ENCODE results near the gene RNASE8. TPM values are rescaled to one million over a fixed set of nuclear protein-coding genes. Genes with fewer than 3 reads are reported as not detected.

The RNASE8 gene
- total and polyA plus RNA-seq, 2 of the 8 experiments (the other 6 are each of a cell fraction or from before 2014, with no cell fraction given) = not detected

DNA sequence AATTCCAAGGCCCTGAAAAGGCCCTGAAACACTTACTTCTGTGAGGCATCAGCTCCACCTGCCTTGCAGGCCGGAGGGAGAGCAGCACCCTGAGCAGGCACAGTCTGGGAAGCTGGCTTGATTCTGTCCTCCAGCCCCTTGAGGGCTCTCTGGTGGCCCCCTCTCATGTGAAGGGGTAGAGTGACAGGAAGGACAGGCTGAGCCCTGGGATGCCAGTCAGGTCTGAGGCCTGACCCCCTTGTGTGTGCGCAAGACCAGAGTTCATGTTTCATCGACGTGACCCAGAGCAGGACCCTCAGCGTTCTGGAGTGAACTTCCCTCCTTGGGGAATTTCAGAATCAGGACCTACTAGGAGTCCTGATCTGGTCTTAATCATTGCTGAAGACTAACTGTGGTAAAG, 1.3 kb downstream of the RNASE8 start:
- H3K23ac ChIP-seq (ENCODE audit: insufficient read length) = no peak overlapping the region
- H4K8ac ChIP-seq (ENCODE audit: extremely low read depth, insufficient read depth, low read length) = no peak overlapping the region
- H3K27me3 ChIP-seq (replicated peaks in 1 of 4; ENCODE audit: control insufficient read depth in 3 of 4, extremely low read depth in 1 of 4, insufficient read depth in 3 of 4, low read length in 3 of 4) = no peaks in the 10 kb centered on the region; a peak in 1 of 7 replicates
- H4K20me1 ChIP-seq (replicated peaks in 1 of 2; ENCODE audit: control insufficient read depth in 1 of 2, insufficient read depth in 2 of 2, low read length in 2 of 2) = no peaks in the 10 kb centered on the region
- no peak overlapping the region for H3K4me2 ChIP-seq (ENCODE audit: insufficient read depth in 1 of 2, low read depth in 2 of 2, low read length in 2 of 2)
- no peak overlapping the region for H3K4me3 ChIP-seq (ENCODE audit: extremely low read depth in 1 of 4, insufficient read depth in 2 of 4, low read depth in 3 of 4, low read length in 4 of 4)
- H3K18ac ChIP-seq (ENCODE audit: extremely low read depth, low read length) = no peak overlapping the region
- no peak overlapping the region for H2BK120ac ChIP-seq (replicated peaks; ENCODE audit: low read depth, low read length)
- no peak overlapping the region for H3K4ac ChIP-seq (replicated peaks; ENCODE audit: insufficient read length, low read depth, low read length)
- no peaks in the 10 kb centered on the region for H3K36me3 ChIP-seq (ENCODE audit: control insufficient read depth in 2 of 4, insufficient read depth in 4 of 4, low read length in 3 of 4)
- FAIRE-seq (no peak), DNase-seq (ENCODE audit: low read depth in 1 of 2, low spot score in 2 of 2) (no peak)
- CTCF ChIA-PET (ENCODE audit: partially characterized antibody) = interaction anchor here (1.8 to 3.4 kb wide), 3 partner anchors 25 to 44 kb away, joined by 5 to 18 read pairs (median 5); no protein-coding TSS in a partner anchor
- no peak overlapping the region for H3K27ac ChIP-seq (ENCODE audit: low read depth, low read length)
- WGBS, 2 experiments (ENCODE audit: extremely low coverage in 1 of 2, insufficient coverage in 1 of 2, insufficient read length in 1 of 2, insufficient replicate concordance in 2 of 2, low coverage in 1 of 2, low lambda C conversion rate in 2 of 2, missing lambda C conversion rate in 1 of 2) = 95% methylated on average over 5 of the region's 5 CpGs; no CpG with 5 or more reads in 1 of the 2 experiments
- no peaks in the 10 kb centered on the region for H3K79me1 ChIP-seq (ENCODE audit: low read depth, low read length)
- H3K9ac ChIP-seq (replicated peaks in 1 of 4; ENCODE audit: extremely low read depth in 1 of 4, low read depth in 3 of 4, low read length in 3 of 4) = no peak overlapping the region
- no peak overlapping the region for H2BK20ac ChIP-seq (ENCODE audit: low read length)
- H2BK5ac ChIP-seq (ENCODE audit: low read depth, low read length) = no peak overlapping the region
- no peaks in the 10 kb centered on the region for H3K79me2 ChIP-seq (ENCODE audit: control insufficient read depth in 1 of 2, insufficient read depth in 2 of 2, low read length in 2 of 2)
- peaks cover 0 to 3% (median 0%) of the 10 kb centered on the region in 4 experiments; a peak in 3 of 7 replicates for H3K4me1 ChIP-seq (replicated peaks in 1 of 4; ENCODE audit: control insufficient read depth in 3 of 4, insufficient read depth in 4 of 4, low read length in 3 of 4)
- POLR2A ChIA-PET (ENCODE audit: partially characterized antibody) = interaction anchor here (1.3 to 2.2 kb wide), 4 partner anchors 10 to 34 kb away, joined by 4 to 7 read pairs (median 4); partner anchors contain the start of gene ARHGEF40
- no peak overlapping the region for H3K56ac ChIP-seq (replicated peaks; ENCODE audit: insufficient read length, low read depth, low read length)
- H2BK15ac ChIP-seq (ENCODE audit: low read length) = no peak overlapping the region
- no peak overlapping the region for H4K91ac ChIP-seq (replicated peaks; ENCODE audit: insufficient read length, low read length)
- no peak overlapping the region for H4K5ac ChIP-seq (ENCODE audit: insufficient read length, low read depth, low read length)
- TF ChIP-seq KDM5A (IDR thresholded peaks at IDR 0.05; ENCODE audit: low read length) (no peak), HDAC6 (IDR thresholded peaks at IDR 0.05; ENCODE audit: low read depth, low read length) (no peak), TBP (IDR thresholded peaks at IDR 0.05; ENCODE audit: low read depth, low read length) (no peak), KDM4A (IDR thresholded peaks at IDR 0.05; ENCODE audit: low read depth, low read length, severe bottlenecking) (no peak), MAFK (IDR thresholded peaks at IDR 0.05; ENCODE audit: low read depth, low read length) (no peak), EZH2 (IDR thresholded peaks at IDR 0.05; ENCODE audit: low read depth, low read length, severe bottlenecking) (no peak), FOSL1 (IDR thresholded peaks at IDR 0.05; ENCODE audit: insufficient read depth, low read depth, low read length) (no peak), EGR1 (IDR thresholded peaks at IDR 0.05; ENCODE audit: borderline replicate concordance, low read depth, low read length) (no peak)
- TF ChIP-seq, protein P1, sequence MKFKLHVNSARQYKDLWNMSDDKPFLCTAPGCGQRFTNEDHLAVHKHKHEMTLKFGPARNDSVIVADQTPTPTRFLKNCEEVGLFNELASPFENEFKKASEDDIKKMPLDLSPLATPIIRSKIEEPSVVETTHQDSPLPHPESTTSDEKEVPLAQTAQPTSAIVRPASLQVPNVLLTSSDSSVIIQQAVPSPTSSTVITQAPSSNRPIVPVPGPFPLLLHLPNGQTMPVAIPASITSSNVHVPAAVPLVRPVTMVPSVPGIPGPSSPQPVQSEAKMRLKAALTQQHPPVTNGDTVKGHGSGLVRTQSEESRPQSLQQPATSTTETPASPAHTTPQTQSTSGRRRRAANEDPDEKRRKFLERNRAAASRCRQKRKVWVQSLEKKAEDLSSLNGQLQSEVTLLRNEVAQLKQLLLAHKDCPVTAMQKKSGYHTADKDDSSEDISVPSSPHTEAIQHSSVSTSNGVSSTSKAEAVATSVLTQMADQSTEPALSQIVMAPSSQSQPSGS (IDR thresholded peaks at IDR 0.05; ENCODE audit: low read length) = no peak
- TF ChIP-seq, protein P2, sequence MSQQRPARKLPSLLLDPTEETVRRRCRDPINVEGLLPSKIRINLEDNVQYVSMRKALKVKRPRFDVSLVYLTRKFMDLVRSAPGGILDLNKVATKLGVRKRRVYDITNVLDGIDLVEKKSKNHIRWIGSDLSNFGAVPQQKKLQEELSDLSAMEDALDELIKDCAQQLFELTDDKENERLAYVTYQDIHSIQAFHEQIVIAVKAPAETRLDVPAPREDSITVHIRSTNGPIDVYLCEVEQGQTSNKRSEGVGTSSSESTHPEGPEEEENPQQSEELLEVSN (IDR thresholded peaks at IDR 0.05) = no peak
- H3K23me2 ChIP-seq (ENCODE audit: low read depth, low read length) = no peaks in the 10 kb centered on the region
- H3K9me3 ChIP-seq (ENCODE audit: insufficient read depth in 2 of 2, low read depth in 1 of 2, low read length in 1 of 2) = no peaks in the 10 kb centered on the region
- no peak overlapping the region for H2AFZ ChIP-seq (ENCODE audit: low read length)
- H3K14ac ChIP-seq (ENCODE audit: insufficient read length) = no peak overlapping the region
- no peak overlapping the region for H2AK5ac ChIP-seq (ENCODE audit: low read depth, low read length)
- H2BK12ac ChIP-seq (ENCODE audit: low read depth, low read length) = no peak overlapping the region
